RPMI7951 (cell line): ENCODE data around the gene SLC35A3. TPM values are rescaled to one million over a fixed set of nuclear protein-coding genes. Genes with fewer than 3 reads are reported as not detected.
A peak's percentile ranks its signal among the peaks of the same experiment; 100 is the strongest.
"Not testable (repeated sequence)": the region's sequence is repeated elsewhere in the genome, so short reads cannot be mapped to it uniquely, and the experiment has no call there.

Source experiments
- DNase-seq: peaks from one replicate; pipeline ENCODE4 v3.0.0-alpha.2; 2012; ENCODE audit warnings: low read depth
- total RNA-seq: library from RNA; depleted of rRNA; stranded (reverse); fragments of >200 nt; shearing (Covaris generic); gene quantifications from 2 replicates; pipeline ENCODE4 v1.2.3, GENCODE V29; 2014

Gene SLC35A3
- total RNA-seq, 1 experiment from 2014 or later, result 34.4 TPM

- not testable (repeated sequence) for DNase-seq
These were observed 2.3 kb downstream of the SLC35A3 start for GRCh38 chr1:99972066-99972465.

GRCh38 chr1:99975529-99975928 lies 5.7 kb downstream of the SLC35A3 start:
- no peak for DNase-seq

- DNase-seq, result not testable (repeated sequence)
These were observed 7.5 kb downstream of the SLC35A3 start for GRCh38 chr1:99977326-99977725.

- no peak for DNase-seq
These were observed 8.4 kb downstream of the SLC35A3 start for GRCh38 chr1:99978218-99978617.

GRCh38 chr1:99979091-99979490 lies 9.3 kb downstream of the SLC35A3 start:
- DNase-seq, result no peak

- no peak for DNase-seq
These were observed 11.1 kb downstream of the SLC35A3 start for GRCh38 chr1:99980928-99981327.

- no peak for DNase-seq
These were observed 16.9 kb downstream of the SLC35A3 start for GRCh38 chr1:99986656-99987225.

- no peak for DNase-seq
These were observed 18.5 kb downstream of the SLC35A3 start for GRCh38 chr1:99988210-99988765.

- no peak for DNase-seq
These were observed 22.4 kb downstream of the SLC35A3 start for GRCh38 chr1:99992044-99992722.

GRCh38 chr1:99992760-99993467 lies 23.1 kb downstream of the SLC35A3 start:
- DNase-seq, result no peak

- no peak for DNase-seq
These were observed 23.7 kb downstream of the SLC35A3 start for GRCh38 chr1:99993468-99993845.

- no peak for DNase-seq
These were observed 24.7 kb downstream of the SLC35A3 start for GRCh38 chr1:99994496-99994895.

- no peak for DNase-seq
These were observed 27.2 kb downstream of the SLC35A3 start for GRCh38 chr1:99996951-99997350.

GRCh38 chr1:100001462-100001861 lies 31.7 kb downstream of the SLC35A3 start:
- no peak for DNase-seq

GRCh38 chr1:100005424-100005823 lies 35.6 kb downstream of the SLC35A3 start:
- no peak for DNase-seq

- DNase-seq, result no peak
These were observed 36.9 kb downstream of the SLC35A3 start for GRCh38 chr1:100006688-100007087.

- DNase-seq, result peak; percentile 7
These were observed 39.7 kb downstream of the SLC35A3 start for GRCh38 chr1:100009458-100009857.

GRCh38 chr1:100010804-100011203 lies 41.0 kb downstream of the SLC35A3 start:
- DNase-seq, result no peak

- DNase-seq, result no peak
These were observed 49.4 kb downstream of the SLC35A3 start for GRCh38 chr1:100019220-100019619.

- no peak for DNase-seq
These were observed 53.7 kb downstream of the SLC35A3 start for GRCh38 chr1:100023482-100023881.

GRCh38 chr1:100027212-100027611 lies 57.4 kb downstream of the SLC35A3 start:
- DNase-seq, result no peak

GRCh38 chr1:100028765-100029164 lies 59.0 kb downstream of the SLC35A3 start:
- no peak for DNase-seq

GRCh38 chr1:100034470-100034869 lies 64.7 kb downstream of the SLC35A3 start:
- DNase-seq, result peak; percentile 16
